T-helper 17 cell (primary cell): ENCODE data around the gene TNFRSF4. TPM values are rescaled to one million over a fixed set of nuclear protein-coding genes. Genes with fewer than 3 reads are reported as not detected.
A peak's percentile ranks its signal among the peaks of the same experiment; 100 is the strongest.
"Not testable (repeated sequence)": the region's sequence is repeated elsewhere in the genome, so short reads cannot be mapped to it uniquely, and the experiment has no call there.

Experiments
- ATAC-seq: fragments of 150-1000 bp; cut with Tn5 transposase; 2 replicates; pipeline ENCODE4 v1.10.0; 2021; ENCODE audit warnings: mild to moderate bottlenecking, moderate library complexity
- DNase-seq, 3 donors: peaks; one replicate each; pipeline versions ENCODE4 v3.0.0 to v3.0.0-alpha.2; 2020 to 2021
- H3K9me3 ChIP-seq: one replicate; pipeline ENCODE4 v1.7.0; 2013; ENCODE audit warnings: low read length, mild to moderate bottlenecking; ENCODE audit not compliant: control insufficient read depth, poor library complexity, severe bottlenecking
- H3K27ac Mint-ChIP-seq: one replicate; pipeline ENCODE4 v1.8.0; 2022; ENCODE audit warnings: mild to moderate bottlenecking, moderate library complexity, mixed read lengths
- H3K27me3 Mint-ChIP-seq: one replicate; pipeline ENCODE4 v1.8.0; 2022; ENCODE audit warnings: mixed read lengths
- H3K36me3 Mint-ChIP-seq: one replicate; pipeline ENCODE4 v1.8.0; 2022; ENCODE audit warnings: low read depth, mixed read lengths
- H3K4me1 Mint-ChIP-seq: one replicate; pipeline ENCODE4 v1.8.0; 2022; ENCODE audit warnings: mild to moderate bottlenecking, mixed read lengths
- H3K4me3 Mint-ChIP-seq: one replicate; pipeline ENCODE4 v1.8.0; 2022; ENCODE audit warnings: mild to moderate bottlenecking, moderate library complexity, mixed read lengths
- total RNA-seq, 4 donors: library from RNA in 2 of 4; stranded (reverse) in 2 of 4; gene quantifications; one replicate each; pipeline ENCODE4 v1.2.3 and lab custom pipeline; 2022 to 2026

TNFRSF4 gene
- total RNA-seq, 2 donors from 2014 or later = 94.7 to 127 TPM

DNA sequence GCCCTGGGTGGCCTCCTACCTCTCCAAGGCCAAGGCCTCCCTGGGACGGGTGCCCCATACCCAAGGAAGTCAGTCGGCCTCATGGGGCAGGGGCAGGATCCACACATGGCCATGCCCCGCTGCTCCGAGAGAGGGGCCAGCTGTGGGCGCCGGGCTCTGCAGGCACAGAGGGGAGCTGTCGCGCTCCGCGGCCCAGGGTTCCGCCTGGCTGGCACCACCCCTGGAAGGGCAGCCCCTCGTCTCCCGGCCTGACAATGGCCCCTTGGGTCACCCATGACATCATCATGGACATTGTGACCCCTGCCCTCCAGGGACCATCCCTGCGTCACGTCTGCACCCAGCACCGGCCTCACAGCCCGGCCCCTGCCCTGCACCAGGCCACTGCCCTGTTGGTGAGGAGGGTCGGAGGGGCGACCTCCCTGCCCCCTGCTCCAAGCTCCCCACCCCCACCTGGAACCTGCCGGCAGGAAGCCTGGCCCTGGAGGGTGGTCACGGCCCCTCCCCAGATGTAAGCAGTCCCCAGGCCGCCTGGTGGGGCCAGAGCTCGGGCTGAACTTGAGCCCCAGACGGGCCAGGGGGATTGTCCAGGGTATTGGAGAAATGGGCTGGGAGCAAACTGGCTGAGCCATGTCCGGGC, 34.5 kb downstream of the TNFRSF4 start:
- no peaks in the 10 kb centered on the region for H3K9me3 ChIP-seq
- peaks cover 25% of the 10 kb centered on the region for H3K4me1 Mint-ChIP-seq
- H3K27me3 Mint-ChIP-seq = peaks cover 9% of the 10 kb centered on the region
- DNase-seq = peak in 1 of 3 donors; percentile 2
- ATAC-seq = no peak
- H3K27ac Mint-ChIP-seq = no peak overlapping the region
- no peak overlapping the region for H3K4me3 Mint-ChIP-seq
- H3K36me3 Mint-ChIP-seq = peaks cover 5% of the 10 kb centered on the region

DNA sequence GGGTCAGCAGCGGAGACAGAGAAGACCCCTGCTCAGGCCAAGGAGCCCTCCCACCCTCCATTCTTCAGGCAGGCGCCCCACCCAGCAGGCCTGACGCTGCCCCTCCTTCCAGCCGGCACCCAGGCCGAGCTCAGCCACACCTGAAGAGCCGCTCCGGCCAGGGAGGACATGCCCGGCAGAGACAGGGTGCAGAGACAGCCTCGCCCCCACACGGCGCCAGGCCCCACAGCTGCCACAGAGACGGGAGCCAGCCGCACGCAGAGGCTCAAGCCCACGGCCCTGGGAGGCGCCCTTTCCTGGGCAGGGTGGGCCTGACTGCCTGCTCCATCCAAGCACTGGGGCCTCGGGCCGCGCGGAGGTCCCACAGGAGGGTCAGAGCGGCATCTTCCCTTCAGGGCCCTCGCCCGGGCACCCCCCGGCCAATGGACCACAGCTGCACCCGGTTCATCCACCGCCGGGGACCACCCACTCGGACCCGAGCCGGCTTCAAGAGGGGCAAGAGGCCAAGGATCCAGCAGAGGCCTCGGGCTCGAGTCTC, 35.1 kb downstream of the TNFRSF4 start:
- Mint-ChIP-seq H3K4me1 (peaks cover 25% of the 10 kb centered on the region), H3K4me3 (no peak overlapping the region), H3K36me3 (peaks cover 5% of the 10 kb centered on the region), H3K27me3 (peaks cover 9% of the 10 kb centered on the region), H3K27ac (no peak overlapping the region)
- DNase-seq = peak in 2 of 3 donors; percentile 3 to 8
- no peaks in the 10 kb centered on the region for H3K9me3 ChIP-seq
- ATAC-seq = no peak

DNA sequence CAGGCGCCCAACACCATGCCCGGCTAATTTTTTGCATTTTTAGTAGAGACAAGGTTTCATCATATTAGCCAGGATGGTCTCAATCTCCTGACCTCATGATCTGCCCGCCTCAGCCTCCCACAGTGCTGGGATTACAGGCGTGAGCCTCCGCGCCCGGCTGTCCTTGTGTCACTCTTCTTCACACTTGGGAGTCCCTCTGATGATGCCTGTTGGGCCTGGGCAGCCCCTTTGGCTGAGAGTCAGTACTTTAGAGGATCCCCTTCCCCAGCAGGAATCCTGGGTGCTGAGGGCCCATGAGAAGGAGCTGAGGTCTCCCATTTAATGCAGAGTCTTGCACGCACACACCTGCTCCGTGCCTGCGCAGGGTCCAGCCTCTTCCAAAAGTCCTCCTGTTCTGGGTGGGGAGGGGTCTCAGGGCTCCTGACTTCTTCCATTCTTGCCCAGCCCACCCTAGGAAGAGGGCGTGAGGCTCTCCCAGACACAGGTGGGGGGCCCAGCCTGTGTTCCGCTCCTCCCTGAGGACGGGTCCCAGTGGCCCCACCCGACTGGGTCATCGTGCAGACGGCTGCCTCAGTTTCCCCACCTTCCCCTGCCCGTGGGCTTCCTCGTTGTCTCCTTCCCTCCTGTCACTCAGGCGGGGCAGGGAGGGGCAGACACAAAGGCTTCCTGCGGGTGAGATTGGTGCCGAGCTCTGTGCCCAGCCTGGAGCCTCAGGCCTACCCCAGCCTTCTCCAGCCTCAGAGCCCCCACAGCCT, 36.3 kb downstream of the TNFRSF4 start:
- Mint-ChIP-seq H3K36me3 (peaks cover 5% of the 10 kb centered on the region), H3K4me1 (peaks cover 20% of the 10 kb centered on the region), H3K4me3 (no peak overlapping the region), H3K27ac (peak overlapping the region; percentile 80), H3K27me3 (peaks cover 9% of the 10 kb centered on the region)
- H3K9me3 ChIP-seq = no peaks in the 10 kb centered on the region
- DNase-seq (no peak), ATAC-seq (no peak)

DNA sequence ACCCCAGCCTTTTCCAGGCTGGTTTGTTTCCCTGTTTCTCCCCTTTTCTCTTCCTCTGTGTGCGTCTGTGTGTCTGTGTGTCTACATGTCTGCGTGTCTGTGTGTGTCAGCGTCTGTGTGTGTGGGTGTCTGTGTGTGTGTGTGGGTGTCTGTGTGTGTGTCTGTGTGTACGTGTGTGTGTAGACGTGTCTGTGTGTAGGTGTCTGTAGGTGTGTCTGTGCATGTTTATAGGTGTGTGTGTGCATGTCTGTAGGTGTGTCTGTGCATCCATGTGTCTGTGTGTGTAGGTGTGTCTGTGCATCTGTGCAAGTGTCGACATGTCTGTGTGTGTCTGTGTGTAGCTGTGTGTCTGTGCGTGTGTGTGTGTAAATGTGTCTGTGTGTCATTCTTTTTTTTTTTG, 37.0 kb downstream of the TNFRSF4 start:
- H3K9me3 ChIP-seq = no peaks in the 10 kb centered on the region
- peaks cover 19% of the 10 kb centered on the region for H3K4me1 Mint-ChIP-seq
- H3K27me3 Mint-ChIP-seq = peaks cover 9% of the 10 kb centered on the region
- no peak overlapping the region for H3K4me3 Mint-ChIP-seq
- DNase-seq = peak in 1 of 3 donors; percentile 3
- peaks cover 5% of the 10 kb centered on the region for H3K36me3 Mint-ChIP-seq
- peak overlapping the region; percentile 80 for H3K27ac Mint-ChIP-seq
- ATAC-seq = no peak

DNA sequence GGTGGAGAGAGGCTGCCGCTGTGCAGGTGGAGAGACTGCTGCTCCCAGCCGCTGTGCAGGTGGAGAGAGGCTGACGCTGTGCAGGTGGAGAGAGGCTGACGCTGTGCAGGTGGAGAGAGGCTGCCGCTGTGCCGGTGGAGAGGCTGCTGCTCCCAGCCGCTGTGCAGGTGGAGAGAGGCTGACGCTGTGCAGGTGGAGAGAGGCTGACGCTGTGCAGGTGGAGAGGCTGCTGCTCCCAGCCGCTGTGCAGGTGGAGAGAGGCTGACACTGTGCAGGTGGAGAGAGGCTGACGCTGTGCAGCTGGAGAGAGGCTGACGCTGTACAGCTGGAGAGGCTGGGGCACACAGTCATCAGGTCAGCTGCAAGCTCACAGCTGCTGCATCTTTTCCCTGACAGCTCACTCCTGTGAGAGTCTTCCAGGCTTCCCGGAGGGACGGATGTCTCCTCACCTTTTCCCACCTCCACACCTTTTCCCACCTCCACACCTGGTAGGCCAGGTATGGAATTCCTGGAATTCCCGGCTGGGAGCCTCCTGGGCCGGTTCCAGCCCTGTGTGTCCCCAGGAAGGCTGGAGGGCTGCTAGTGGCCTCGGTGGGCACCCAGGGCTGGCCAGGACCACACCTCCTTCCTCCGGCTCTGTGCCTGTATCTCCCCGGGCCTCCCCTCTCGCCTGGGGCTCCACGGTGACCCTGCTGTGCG, 37.7 kb downstream of the TNFRSF4 start:
- Mint-ChIP-seq H3K27ac (peak overlapping the region; percentile 80), H3K4me3 (peak overlapping the region; percentile 52), H3K4me1 (peaks cover 20% of the 10 kb centered on the region)
- not testable (repeated sequence) for H3K36me3 Mint-ChIP-seq, H3K27me3 Mint-ChIP-seq, H3K9me3 ChIP-seq, ATAC-seq
- DNase-seq = peak in 1 of 3 donors; percentile 3

DNA sequence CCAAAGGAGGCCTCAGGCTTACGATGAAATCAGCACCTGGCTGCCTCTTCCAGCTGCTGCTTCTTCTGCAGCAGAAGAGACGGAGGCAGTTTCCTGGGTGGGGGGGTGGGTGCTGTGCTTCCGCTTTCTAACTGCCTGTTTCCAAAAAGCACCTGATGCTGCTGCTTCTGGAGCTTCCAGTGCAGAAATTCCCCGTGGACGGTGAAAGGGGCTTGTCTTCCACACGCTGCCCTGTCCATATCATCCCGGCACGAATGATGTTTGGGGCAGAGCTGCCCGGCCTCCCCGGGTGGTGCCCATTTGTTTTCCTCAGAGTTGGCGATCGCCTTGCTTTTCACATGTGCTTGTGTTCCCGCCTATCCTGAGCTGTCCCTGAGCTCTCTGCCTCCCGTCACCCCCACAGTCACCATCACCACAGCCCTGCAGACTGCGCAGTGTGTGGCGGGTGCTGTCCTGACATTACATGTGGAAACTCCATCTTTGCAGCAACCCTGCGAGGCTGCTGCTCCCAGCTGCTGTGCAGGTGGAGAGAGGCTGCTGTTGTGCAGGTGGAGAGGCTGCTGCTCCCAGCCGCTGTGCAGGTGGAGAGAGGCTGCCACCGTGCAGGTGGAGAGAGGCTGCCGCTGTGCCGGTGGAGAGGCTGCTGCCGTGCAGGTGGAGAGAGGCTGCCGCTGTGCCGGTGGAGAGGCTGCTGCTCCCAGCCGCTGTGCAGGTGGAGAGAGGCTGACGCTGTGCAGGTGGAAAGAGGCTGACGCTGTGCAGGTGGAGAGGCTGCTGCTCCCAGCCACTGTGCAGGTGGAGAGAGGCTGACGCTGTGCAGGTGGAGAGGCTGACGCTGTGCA, 38.5 kb downstream of the TNFRSF4 start:
- Mint-ChIP-seq H3K36me3 (peaks cover 3% of the 10 kb centered on the region), H3K27ac (peak overlapping the region; percentile 80), H3K4me1 (peaks cover 18% of the 10 kb centered on the region), H3K4me3 (no peak overlapping the region), H3K27me3 (peaks cover 5% of the 10 kb centered on the region)
- ATAC-seq (no peak), DNase-seq (peak in 1 of 3 donors; percentile 3)
- no peaks in the 10 kb centered on the region for H3K9me3 ChIP-seq

DNA sequence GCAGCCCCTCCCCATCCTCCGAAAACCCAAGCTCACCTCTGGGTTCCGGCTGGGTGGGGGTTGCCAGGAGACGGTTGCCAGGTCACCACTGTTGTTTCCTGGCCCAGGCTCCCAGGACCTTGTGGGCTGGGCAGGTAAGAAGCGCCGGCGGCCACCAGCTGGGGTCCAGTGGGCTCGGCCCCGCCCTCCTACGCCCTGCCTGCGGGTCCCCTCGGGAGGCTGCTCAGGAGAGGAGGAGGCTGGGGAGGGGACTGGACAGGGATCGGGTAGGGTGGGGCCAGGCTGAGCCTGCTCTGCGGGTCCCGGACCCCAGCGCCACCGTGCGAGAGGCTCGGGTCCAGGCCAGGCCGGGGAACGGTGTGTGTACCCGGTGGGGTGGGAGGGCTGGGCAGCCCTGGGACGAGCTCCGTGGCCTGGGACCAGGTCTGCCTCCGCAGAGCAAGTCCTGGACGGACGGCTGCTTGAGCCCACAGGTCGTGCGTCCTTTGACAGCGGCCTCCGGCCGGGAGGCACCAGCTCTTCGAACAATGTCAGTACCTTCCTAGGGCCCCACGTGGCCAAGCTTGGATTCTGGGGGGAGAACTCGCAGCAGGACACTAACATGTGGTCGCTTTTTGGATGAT, 40.0 kb downstream of the TNFRSF4 start, which contains the start of gene TTLL10:
TTLL10 (plus strand) TSS at position 88 of the 623 bp plus-strand sequence. CDS start 5,336 bp downstream, outside the sequence.
- Mint-ChIP-seq H3K4me3 (peak within 1 kb of the TSS; percentile 76), H3K36me3 (peaks cover 3% of the 10 kb centered on the region), H3K27me3 (peaks cover 5% of the 10 kb centered on the region), H3K4me1 (peaks cover 22% of the 10 kb centered on the region), H3K27ac (peak within 1 kb of the TSS; percentile 80)
- DNase-seq = peak in 2 of 3 donors; percentile 49 to 58
- no peaks in the 10 kb centered on the region for H3K9me3 ChIP-seq
- peak; percentile 77 for ATAC-seq

DNA sequence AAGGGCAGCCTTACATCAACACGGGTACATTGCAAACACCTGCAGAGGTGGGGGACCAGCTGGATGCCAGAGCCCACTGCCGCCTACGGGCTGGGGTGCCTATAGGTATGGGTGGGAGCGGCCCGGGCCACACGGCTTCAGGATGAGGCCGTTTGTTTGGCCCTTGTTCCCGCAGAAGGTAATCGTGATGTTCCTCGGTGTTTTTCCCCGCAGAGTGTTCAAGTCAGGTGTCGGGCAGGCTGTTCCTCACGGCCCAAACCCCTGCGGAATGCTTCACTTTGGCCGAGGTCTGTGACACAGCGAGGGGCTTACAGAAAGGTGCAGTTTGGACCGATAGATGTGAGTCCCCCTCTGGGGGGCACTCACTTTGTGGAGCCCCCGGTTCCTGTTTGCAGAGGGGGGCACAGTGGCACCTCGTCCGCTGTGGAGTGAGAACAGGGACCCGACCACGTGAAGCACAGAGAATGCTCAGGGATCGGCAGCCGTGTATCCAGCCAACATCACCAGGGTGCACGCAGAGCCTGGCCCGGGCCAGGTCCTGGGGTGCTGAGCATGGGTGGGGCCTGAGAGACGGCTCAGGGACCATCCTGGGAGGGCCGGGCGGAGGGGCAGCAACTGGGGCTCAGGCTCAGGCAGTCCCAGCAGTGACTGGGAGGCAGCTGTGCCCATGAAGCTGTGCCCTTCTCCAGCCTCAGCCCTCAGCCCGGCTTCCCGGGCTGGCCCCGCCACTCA, 40.7 kb downstream of the TNFRSF4 start:
- Mint-ChIP-seq H3K36me3 (peaks cover 3% of the 10 kb centered on the region), H3K27me3 (peaks cover 5% of the 10 kb centered on the region), H3K27ac (peak overlapping the region; percentile 32), H3K4me1 (peaks cover 22% of the 10 kb centered on the region), H3K4me3 (peak overlapping the region; percentile 76)
- no peaks in the 10 kb centered on the region for H3K9me3 ChIP-seq
- ATAC-seq = no peak
- DNase-seq = peak in 1 of 3 donors; percentile 3

DNA sequence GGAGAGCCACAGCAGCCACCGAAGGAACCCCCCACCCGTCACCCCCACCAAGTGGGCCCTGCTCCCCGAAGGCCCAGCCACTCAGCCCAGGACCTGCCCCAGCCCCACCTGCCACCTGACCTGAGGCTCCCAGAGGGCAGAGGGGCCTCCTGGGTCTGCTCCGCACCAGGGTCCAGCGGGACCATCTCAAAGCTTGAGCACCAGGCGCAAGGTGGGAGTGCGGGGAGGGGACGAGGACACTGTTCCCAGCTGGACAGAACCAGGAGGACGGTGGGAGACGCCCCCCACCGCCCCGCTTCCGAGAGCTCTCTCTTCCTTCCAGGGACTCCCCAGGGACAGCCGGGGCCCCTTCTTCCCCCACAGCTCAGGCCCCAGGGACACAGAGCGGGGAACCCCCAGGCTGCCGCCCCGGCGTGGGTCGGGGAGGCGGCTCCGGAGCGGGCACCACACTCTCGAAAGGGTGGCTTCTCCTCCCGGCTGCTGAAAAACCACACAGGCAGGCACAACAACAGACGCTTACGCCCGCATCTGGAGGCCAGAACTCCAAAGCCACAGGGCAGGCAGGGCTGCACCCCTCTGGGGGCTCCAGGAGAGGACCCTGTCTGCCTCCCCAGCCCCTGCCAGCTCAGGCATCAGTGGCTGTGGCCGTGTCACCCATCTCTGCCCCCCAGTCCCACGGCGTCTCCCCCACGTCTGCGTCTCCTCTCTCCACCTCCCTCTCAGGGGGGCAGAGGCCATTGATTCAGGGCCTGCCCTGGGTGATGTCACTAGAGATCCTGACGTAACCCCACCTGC, 42.2 kb downstream of the TNFRSF4 start:
- H3K27ac Mint-ChIP-seq = peak overlapping the region; percentile 75
- peak in 1 of 3 donors; percentile 56 for DNase-seq
- peaks cover 18% of the 10 kb centered on the region for H3K4me1 Mint-ChIP-seq
- H3K36me3 Mint-ChIP-seq = no peaks in the 10 kb centered on the region
- peak; percentile 77 for ATAC-seq
- peaks cover under 1% of the 10 kb centered on the region for H3K27me3 Mint-ChIP-seq
- no peaks in the 10 kb centered on the region for H3K9me3 ChIP-seq
- H3K4me3 Mint-ChIP-seq = peak overlapping the region; percentile 74

DNA sequence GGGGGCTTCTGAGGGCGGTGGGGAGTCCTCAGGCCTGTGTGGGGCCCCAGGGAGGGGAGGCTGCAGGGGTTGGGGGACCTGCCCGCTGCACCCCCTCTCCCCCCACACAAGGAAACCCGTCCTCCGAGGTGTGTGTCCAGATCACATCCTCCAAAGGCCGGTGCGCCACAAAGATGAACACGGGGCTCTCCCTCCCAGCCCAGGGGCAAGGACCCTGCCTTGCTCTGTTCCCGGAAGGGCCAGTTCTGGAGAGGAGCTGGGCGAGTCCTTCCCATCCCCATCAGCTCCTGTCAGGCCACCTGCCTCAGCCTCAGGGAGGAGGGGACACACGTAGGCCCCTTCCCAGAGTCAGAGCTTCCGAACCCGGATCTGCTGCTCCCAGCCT, 42.8 kb downstream of the TNFRSF4 start:
- Mint-ChIP-seq H3K27ac (no peak overlapping the region), H3K27me3 (no peaks in the 10 kb centered on the region), H3K36me3 (no peaks in the 10 kb centered on the region), H3K4me1 (peaks cover 15% of the 10 kb centered on the region), H3K4me3 (no peak overlapping the region)
- DNase-seq (peak in 1 of 3 donors; percentile 3), ATAC-seq (no peak)
- H3K9me3 ChIP-seq = no peaks in the 10 kb centered on the region
